Spleen (tissue), 7 donors: ENCODE results near the gene BTBD3.

Source experiments
- CTCF ChIP-seq, 11 experiments: fragments of 200-600 bp in 7 of 11; fragments of 450-650 bp in 4 of 11; sonication (generic) in 4 of 11; IDR thresholded peaks in 8 of 11; conservative IDR thresholded peaks in 3 of 11; 1 replicate in 7 of 11; 2 replicates in 4 of 11; pipeline versions ENCODE4 v1.4.0 to v1.8.0; 2016 to 2021; ENCODE audit warnings: antibody characterized with exemption in 11 of 11, inconsistent platforms in 4 of 11, mild to moderate bottlenecking in 1 of 11
- POLR2A ChIP-seq, 3 donors: fragments of 450-650 bp; IDR thresholded peaks; one replicate each; pipeline ENCODE4 v1.5.1; 2017; ENCODE audit warnings: antibody characterized with exemption in 3 of 3, mild to moderate bottlenecking in 1 of 3
- POLR2AphosphoS5 ChIP-seq, 3 donors: sonication (generic); formaldehyde crosslinking; IDR thresholded peaks; one replicate each; pipeline ENCODE4 v1.5.1; 2017; ENCODE audit warnings: antibody characterized with exemption in 3 of 3
- donor health status: DM: no; HTN: no; CAD: no; lungs with moderate emphysema.
- donor health status: DM: no; HTN: no; CAD: no.
- donor health status: DM: no; HTN: no; CAD: no.

DNA sequence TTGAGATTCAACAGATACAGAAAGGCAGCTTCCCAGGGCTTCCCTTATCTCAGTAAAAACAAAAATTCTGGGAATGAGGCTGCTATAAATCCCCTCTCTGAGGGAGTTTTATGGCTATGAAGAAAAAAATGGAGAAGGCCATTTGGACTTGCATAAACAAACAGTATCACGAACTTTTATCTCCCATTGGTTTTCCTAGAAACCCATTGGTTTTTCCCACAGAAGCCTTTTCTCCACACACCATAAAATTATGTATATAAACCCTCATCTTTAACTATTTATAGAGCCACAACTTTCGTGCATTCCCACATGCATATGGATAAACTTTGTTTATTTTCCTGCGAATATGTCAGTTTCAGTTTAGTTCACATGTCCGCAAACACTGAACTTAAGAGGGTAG is 36.2 kb upstream of the BTBD3 start:
- TF ChIP-seq CTCF (IDR thresholded peaks at IDR 0.05 in 8 of 11, conservative IDR thresholded peaks at IDR 0.05 in 3 of 11) (no peak), POLR2A (IDR thresholded peaks at IDR 0.05) (no peak), POLR2AphosphoS5 (IDR thresholded peaks at IDR 0.05) (no peak)
